ENCODE measurements around the gene JAG1. TPM values are rescaled to one million over a fixed set of nuclear protein-coding genes. Genes with fewer than 3 reads are reported as not detected.

Gene JAG1
- total RNA-seq, 2 experiments from 2014 or later, result 0.32 to 0.67 TPM

DNA sequence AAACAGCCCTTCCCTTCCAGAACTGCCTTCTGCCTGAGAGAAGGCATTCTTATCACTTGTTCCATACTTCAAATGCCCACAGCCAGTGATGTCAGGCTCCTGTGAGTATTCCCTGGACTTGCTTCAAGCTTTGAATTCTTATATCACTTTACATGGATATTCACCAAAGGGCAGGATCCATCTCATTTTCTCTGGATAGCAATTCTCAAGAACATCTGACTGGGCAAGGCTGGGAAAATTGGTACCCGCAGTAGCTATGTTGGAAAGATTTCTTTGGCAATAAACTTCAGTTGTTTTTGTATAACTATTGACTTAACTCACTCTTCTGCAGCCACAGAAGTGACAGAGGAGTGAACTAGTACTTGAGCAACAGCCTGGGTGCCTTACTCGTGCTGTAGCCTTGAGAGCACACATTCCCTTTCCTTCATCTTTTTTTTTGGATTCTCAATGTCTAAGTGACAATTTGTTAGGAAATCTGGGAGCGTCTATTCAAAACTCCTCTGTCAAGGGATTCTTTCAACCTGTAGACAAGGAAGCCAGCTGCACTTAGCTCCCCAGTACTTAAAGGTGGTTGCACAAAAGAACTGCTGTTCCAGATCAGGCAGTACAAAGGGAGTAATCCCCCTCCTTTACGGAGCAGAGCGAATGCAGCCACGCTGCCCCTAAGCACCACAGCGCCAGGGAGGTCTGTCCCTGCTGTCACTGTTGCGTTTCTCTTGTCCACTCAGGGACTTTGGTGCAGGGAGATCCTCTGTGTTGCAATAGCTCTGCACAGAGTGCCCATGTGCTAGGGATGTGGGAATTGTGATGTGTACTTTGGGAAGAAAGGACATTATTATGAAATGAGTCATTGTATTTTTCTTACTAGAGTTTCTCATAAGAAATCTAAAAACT is 69.6 kb downstream of the JAG1 start:
- H3K36me3 ChIP-seq (ENCODE audit: insufficient read depth, low read length), result no peaks in the 10 kb centered on the region; the same call in 1 of the 2 replicates
- TF ChIP-seq, protein P1, sequence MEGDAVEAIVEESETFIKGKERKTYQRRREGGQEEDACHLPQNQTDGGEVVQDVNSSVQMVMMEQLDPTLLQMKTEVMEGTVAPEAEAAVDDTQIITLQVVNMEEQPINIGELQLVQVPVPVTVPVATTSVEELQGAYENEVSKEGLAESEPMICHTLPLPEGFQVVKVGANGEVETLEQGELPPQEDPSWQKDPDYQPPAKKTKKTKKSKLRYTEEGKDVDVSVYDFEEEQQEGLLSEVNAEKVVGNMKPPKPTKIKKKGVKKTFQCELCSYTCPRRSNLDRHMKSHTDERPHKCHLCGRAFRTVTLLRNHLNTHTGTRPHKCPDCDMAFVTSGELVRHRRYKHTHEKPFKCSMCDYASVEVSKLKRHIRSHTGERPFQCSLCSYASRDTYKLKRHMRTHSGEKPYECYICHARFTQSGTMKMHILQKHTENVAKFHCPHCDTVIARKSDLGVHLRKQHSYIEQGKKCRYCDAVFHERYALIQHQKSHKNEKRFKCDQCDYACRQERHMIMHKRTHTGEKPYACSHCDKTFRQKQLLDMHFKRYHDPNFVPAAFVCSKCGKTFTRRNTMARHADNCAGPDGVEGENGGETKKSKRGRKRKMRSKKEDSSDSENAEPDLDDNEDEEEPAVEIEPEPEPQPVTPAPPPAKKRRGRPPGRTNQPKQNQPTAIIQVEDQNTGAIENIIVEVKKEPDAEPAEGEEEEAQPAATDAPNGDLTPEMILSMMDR (conservative IDR thresholded peaks at IDR 0.05; ENCODE audit: low read length), result no peak
- no peak for TF ChIP-seq EZH2phosphoT487 (IDR thresholded peaks at IDR 0.05; ENCODE audit: borderline replicate concordance, low read depth, low read length)
- no peaks in the 10 kb centered on the region for H3K9me2 ChIP-seq (ENCODE audit: insufficient read depth, low read length)
- BruUV-seq (replicated peaks), result no TSS peak
- no peaks in the 10 kb centered on the region for H3K9me3 ChIP-seq (ENCODE audit: low read length)
- ChIA-PET POLR2A (no interaction called here), CTCF (ENCODE audit: unreplicated experiment) (no interaction called here)
- no peak overlapping the region for H2AFZ ChIP-seq (ENCODE audit: low read length)
- no peak overlapping the region for H3K27ac ChIP-seq (ENCODE audit: low read depth, low read length, poor library complexity, severe bottlenecking)
- H3K4me2 ChIP-seq (ENCODE audit: low read length), result no peak overlapping the region
- intact Hi-C loops (cut with micrococcal nuclease; ENCODE audit: unreplicated experiment), result no loop called here
- DNase-seq (ENCODE audit: low spot score), result no peak
- no peak overlapping the region for H3K4me3 ChIP-seq (ENCODE audit: low read depth, low read length, poor library complexity, severe bottlenecking)
- no peaks in the 10 kb centered on the region for H3K4me1 ChIP-seq (ENCODE audit: insufficient read depth, low read length, poor library complexity, severe bottlenecking)
- H3K79me2 ChIP-seq (ENCODE audit: insufficient read depth, low read depth, low read length), result no peaks in the 10 kb centered on the region
- no peaks in the 10 kb centered on the region for H4K20me1 ChIP-seq (ENCODE audit: insufficient read depth, low read length)

- Histone ChIP-seq H3K27ac (ENCODE audit: low read depth, low read length, poor library complexity, severe bottlenecking) (no peak overlapping the region), H3K9me2 (ENCODE audit: insufficient read depth, low read length) (no peaks in the 10 kb centered on the region), H3K9me3 (ENCODE audit: low read length) (no peaks in the 10 kb centered on the region), H2AFZ (ENCODE audit: low read length) (no peak overlapping the region), H3K79me2 (ENCODE audit: insufficient read depth, low read depth, low read length) (no peaks in the 10 kb centered on the region), H3K4me2 (ENCODE audit: low read length) (no peak overlapping the region), H3K4me3 (ENCODE audit: low read depth, low read length, poor library complexity, severe bottlenecking) (no peak overlapping the region), H3K36me3 (ENCODE audit: insufficient read depth, low read length) (no peaks in the 10 kb centered on the region; the same call in 1 of the 2 replicates), H4K20me1 (ENCODE audit: insufficient read depth, low read length) (no peaks in the 10 kb centered on the region), H3K4me1 (ENCODE audit: insufficient read depth, low read length, poor library complexity, severe bottlenecking) (no peaks in the 10 kb centered on the region)
- intact Hi-C loops (cut with micrococcal nuclease; ENCODE audit: unreplicated experiment), result no loop called here
- no TSS peak for BruUV-seq (replicated peaks)
- POLR2A ChIA-PET, result no interaction called here
- CTCF ChIA-PET (ENCODE audit: unreplicated experiment), result no interaction called here
- no peak for TF ChIP-seq EZH2phosphoT487 (IDR thresholded peaks at IDR 0.05; ENCODE audit: borderline replicate concordance, low read depth, low read length)
- TF ChIP-seq, protein P1 (conservative IDR thresholded peaks at IDR 0.05; ENCODE audit: low read length), result no peak
- no peak for DNase-seq (ENCODE audit: low spot score)
Measured at GRCh38 chr20:10603378-10603777, 70.4 kb downstream of the JAG1 start.

Data from OCI-LY7 (cell line).